HG03432 (cell line): Measurements from ENCODE around the gene OOSP1.
"Not testable (repeated sequence)": the region's sequence is repeated elsewhere in the genome, so short reads cannot be mapped to it uniquely, and the experiment has no call there.

Experiments
- ATAC-seq: cut with Tn5 transposase; IDR thresholded peaks from one replicate; pipeline ENCODE4 v1.9.1; 2021; ENCODE audit warnings: mild to moderate bottlenecking, moderate library complexity; ENCODE audit not compliant: unreplicated experiment

Gene OOSP1

GRCh38 chr11:59960502-59961381 lies 22.5 kb downstream of the OOSP1 start:
- ATAC-seq = no peak

GRCh38 chr11:59962107-59962482 lies 23.9 kb downstream of the OOSP1 start:
- no peak for ATAC-seq

GRCh38 chr11:59963733-59964132 lies 25.5 kb downstream of the OOSP1 start, which contains the start of gene OOSP4A:
TSS of gene OOSP4A (plus strand) at chr11:59964033. CDS start at chr11:59964033, 0 bp downstream.
- ATAC-seq = no peak

- no peak for ATAC-seq
These were observed 27.2 kb downstream of the OOSP1 start for GRCh38 chr11:59965424-59965823.

GRCh38 chr11:59966201-59966600 lies 28.0 kb downstream of the OOSP1 start:
- ATAC-seq = no peak

- no peak for ATAC-seq
These were observed 29.6 kb downstream of the OOSP1 start for GRCh38 chr11:59967677-59968394.

- ATAC-seq = no peak
These were observed 30.2 kb downstream of the OOSP1 start for GRCh38 chr11:59968395-59968783.

- ATAC-seq = no peak
These were observed 34.9 kb downstream of the OOSP1 start for GRCh38 chr11:59973097-59973496.

GRCh38 chr11:59981106-59981770 lies 43.0 kb downstream of the OOSP1 start:
- no peak for ATAC-seq

GRCh38 chr11:59982037-59982436 lies 43.8 kb downstream of the OOSP1 start:
- not testable (repeated sequence) for ATAC-seq

- ATAC-seq = no peak
These were observed 45.0 kb downstream of the OOSP1 start for GRCh38 chr11:59983212-59983611.

- ATAC-seq = no peak
These were observed 46.1 kb downstream of the OOSP1 start for GRCh38 chr11:59984368-59984767.

GRCh38 chr11:59990421-59990820 lies 52.2 kb downstream of the OOSP1 start:
- no peak for ATAC-seq

GRCh38 chr11:59992425-59992824 lies 54.2 kb downstream of the OOSP1 start:
- ATAC-seq = no peak

- no peak for ATAC-seq
These were observed 59.6 kb downstream of the OOSP1 start for GRCh38 chr11:59997800-59998199.

GRCh38 chr11:59999691-60000090 lies 61.5 kb downstream of the OOSP1 start:
- ATAC-seq = no peak

GRCh38 chr11:60003729-60004128 lies 65.5 kb downstream of the OOSP1 start:
- no peak for ATAC-seq

GRCh38 chr11:60005360-60005759 lies 67.1 kb downstream of the OOSP1 start:
- no peak for ATAC-seq
